KMS-11 (cell line): ENCODE data around the gene MAFG.

ENCODE experiments used
- H2AFZ ChIP-seq: fragments of 200-600 bp; sonication (generic); 2 replicates; pipeline ENCODE4 v1.6.1; 2016; ENCODE audit warnings: antibody characterized with exemption, mixed run types, low read depth
- H3K27ac ChIP-seq: fragments of 200-600 bp; sonication (generic); 2 replicates; pipeline ENCODE4 v1.6.1; 2016; ENCODE audit warnings: mild to moderate bottlenecking, mixed run types
- H3K27me3 ChIP-seq: fragments of 200-600 bp; sonication (generic); 2 replicates; pipeline ENCODE4 v1.6.1; 2017; ENCODE audit warnings: mild to moderate bottlenecking, low read depth, mixed run types, moderate library complexity; ENCODE audit not compliant: insufficient read depth
- H3K36me3 ChIP-seq: fragments of 200-600 bp; sonication (generic); 2 replicates; pipeline ENCODE4 v1.6.1; 2017; ENCODE audit warnings: mild to moderate bottlenecking, mixed run types; ENCODE audit not compliant: insufficient read depth
- H3K4me1 ChIP-seq: fragments of 200-600 bp; sonication (generic); 2 replicates; pipeline ENCODE4 v1.6.1; 2016; ENCODE audit warnings: mild to moderate bottlenecking, low read depth, mixed run types; ENCODE audit not compliant: poor library complexity, severe bottlenecking
- H3K4me2 ChIP-seq: fragments of 200-600 bp; sonication (generic); 2 replicates; pipeline ENCODE4 v1.7.0; 2016; ENCODE audit warnings: mild to moderate bottlenecking, mixed run types
- H3K4me3 ChIP-seq: fragments of 200-600 bp; sonication (generic); IDR thresholded peaks from 2 replicates; pipeline ENCODE4 v1.6.1; 2017; ENCODE audit warnings: low read depth, low read length, mixed read lengths; ENCODE audit not compliant: insufficient read depth
- H3K79me2 ChIP-seq: fragments of 200-600 bp; sonication (generic); 2 replicates; pipeline ENCODE4 v1.6.1; 2016; ENCODE audit warnings: low read depth, mixed run types; ENCODE audit not compliant: insufficient read depth
- H3K9ac ChIP-seq: fragments of 200-600 bp; sonication (generic); 2 replicates; pipeline ENCODE4 v1.6.1; 2016; ENCODE audit warnings: mild to moderate bottlenecking, mixed run types
- H4K20me1 ChIP-seq: fragments of 200-600 bp; sonication (generic); 2 replicates; pipeline ENCODE4 v1.6.1; 2016; ENCODE audit warnings: mild to moderate bottlenecking, mixed run types; ENCODE audit not compliant: insufficient read depth
- TF ChIP-seq, protein P1 (sequence below): fragments of 200-600 bp; sonication (generic); conservative IDR thresholded peaks from 2 replicates; pipeline ENCODE4 v1.6.1; 2017; ENCODE audit warnings: low read depth, mild to moderate bottlenecking, antibody characterized with exemption, low read length, moderate library complexity, mixed read lengths

Gene MAFG

DNA sequence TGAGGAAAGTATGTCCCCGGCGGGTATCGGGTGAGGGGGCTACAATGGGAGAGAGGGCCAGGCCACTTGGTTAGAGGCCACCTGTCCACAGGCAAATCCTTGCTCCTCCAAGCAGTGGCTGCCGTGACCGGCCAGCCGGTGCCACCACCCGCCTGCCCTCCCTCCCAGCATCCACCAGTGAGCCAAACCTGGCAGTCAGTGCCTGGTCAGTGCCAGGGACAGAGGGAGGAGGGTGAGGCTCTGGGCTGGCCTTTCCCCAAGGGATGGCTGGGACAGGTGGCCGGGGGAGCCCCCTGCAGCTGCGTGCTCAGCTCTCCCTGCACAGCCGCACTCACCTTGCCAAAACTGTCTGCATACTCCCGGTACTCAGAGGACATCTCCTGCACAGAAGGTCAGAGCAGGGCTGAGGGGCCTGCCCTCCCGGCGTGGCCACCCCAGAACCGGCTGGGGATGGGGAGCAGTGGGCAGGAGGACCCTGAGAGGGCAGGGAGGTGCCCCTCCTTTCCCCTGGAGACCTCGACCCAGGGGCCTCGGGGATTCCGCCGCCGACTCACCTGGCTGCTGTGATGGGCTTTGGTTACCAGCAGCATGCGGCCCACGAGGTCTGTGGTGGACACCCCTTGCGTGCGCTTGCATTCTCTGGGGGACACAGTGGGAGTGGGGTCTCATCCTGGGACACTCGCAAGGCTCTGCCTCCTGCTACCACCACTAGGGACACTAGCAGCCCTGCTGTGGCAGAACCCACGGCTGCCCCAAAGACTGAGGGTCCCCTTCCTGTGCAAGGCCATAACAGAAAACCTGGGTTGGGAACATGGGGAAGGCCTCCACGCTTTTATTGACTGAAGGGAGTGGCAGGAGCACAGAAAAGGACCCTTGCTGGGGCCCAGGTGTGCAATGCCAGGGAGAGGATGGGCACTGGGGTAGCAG lies 20.1 kb downstream of the MAFG start:
- no peak overlapping the region for H3K9ac ChIP-seq
- no peak overlapping the region for H3K4me2 ChIP-seq
- peaks cover 17% of the 10 kb centered on the region for H3K4me1 ChIP-seq
- no peaks in the 10 kb centered on the region for H3K79me2 ChIP-seq
- no peak overlapping the region for H3K27ac ChIP-seq
- no peaks in the 10 kb centered on the region for H3K27me3 ChIP-seq
- TF ChIP-seq, protein P1, sequence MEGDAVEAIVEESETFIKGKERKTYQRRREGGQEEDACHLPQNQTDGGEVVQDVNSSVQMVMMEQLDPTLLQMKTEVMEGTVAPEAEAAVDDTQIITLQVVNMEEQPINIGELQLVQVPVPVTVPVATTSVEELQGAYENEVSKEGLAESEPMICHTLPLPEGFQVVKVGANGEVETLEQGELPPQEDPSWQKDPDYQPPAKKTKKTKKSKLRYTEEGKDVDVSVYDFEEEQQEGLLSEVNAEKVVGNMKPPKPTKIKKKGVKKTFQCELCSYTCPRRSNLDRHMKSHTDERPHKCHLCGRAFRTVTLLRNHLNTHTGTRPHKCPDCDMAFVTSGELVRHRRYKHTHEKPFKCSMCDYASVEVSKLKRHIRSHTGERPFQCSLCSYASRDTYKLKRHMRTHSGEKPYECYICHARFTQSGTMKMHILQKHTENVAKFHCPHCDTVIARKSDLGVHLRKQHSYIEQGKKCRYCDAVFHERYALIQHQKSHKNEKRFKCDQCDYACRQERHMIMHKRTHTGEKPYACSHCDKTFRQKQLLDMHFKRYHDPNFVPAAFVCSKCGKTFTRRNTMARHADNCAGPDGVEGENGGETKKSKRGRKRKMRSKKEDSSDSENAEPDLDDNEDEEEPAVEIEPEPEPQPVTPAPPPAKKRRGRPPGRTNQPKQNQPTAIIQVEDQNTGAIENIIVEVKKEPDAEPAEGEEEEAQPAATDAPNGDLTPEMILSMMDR = no peak
- H3K36me3 ChIP-seq = no peaks in the 10 kb centered on the region
- no peak overlapping the region for H2AFZ ChIP-seq
- H4K20me1 ChIP-seq = no peaks in the 10 kb centered on the region
- no peak overlapping the region for H3K4me3 ChIP-seq

DNA sequence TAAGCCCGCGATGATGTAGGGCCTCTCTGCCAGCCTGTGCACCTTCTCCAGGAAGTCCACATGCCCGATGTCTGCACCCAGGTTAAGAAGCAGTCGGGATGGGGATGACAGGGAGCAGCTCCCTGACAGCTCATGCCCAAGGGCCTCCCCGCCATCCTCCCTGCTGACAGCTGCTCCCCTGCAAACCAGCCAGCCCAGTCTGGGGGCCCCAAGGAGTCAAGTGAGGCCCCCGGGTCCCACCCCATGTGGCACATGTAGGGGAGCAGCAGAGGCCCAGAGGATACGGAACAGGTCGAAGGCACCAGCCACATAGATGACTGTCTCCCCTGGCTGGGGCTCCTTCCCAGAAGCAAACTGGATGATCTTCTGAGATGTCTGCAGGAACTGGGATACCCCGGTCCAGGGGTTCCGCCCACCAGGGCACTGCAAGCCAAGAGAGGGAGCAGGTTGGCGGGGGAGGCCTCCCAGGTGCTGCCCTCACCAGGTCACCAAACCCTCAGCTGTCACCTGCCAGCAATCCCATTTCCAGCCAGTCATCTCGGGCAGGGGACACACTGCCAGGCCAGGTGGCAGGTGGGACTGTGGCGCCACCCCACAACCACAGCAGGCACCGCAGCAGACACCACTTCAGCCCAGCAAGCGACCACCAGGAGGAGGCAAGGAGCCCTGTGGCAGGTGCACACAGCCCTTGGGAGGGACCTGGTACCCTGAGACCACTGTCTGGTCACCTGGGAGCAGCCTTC lies 20.9 kb downstream of the MAFG start:
- H3K4me2 ChIP-seq = no peak overlapping the region
- peaks cover 14% of the 10 kb centered on the region for H3K4me1 ChIP-seq
- no peaks in the 10 kb centered on the region for H3K36me3 ChIP-seq
- no peaks in the 10 kb centered on the region for H3K27me3 ChIP-seq
- H3K79me2 ChIP-seq = no peaks in the 10 kb centered on the region
- no peak overlapping the region for H2AFZ ChIP-seq
- no peak overlapping the region for H3K4me3 ChIP-seq
- TF ChIP-seq, protein P1 = 0 out of 2 replicates have a peak, but pooled peaks have one; percentile 18
- H3K9ac ChIP-seq = no peak overlapping the region
- no peaks in the 10 kb centered on the region for H4K20me1 ChIP-seq
- H3K27ac ChIP-seq = no peak overlapping the region

DNA sequence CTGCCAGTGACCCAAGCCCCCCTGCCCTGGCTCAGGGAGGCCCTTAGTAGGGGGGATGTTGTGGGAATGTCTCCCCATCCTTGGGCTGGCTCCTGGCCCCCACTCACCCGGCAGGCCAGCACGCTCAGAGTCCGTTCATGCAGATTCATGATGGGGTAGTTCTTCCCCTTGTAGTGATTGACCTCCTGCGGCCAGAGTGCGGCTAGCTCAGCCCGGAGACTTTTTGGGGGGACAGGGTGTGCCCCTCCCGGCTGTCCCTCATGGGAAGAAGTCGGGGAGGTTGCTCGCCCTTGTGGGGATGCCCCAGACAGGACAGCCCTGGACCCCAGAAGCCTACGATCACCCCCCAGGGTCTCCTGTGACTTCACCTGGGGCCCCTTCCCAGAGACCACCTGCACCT lies 21.5 kb downstream of the MAFG start:
- Histone ChIP-seq H4K20me1 (no peaks in the 10 kb centered on the region), H3K27me3 (no peaks in the 10 kb centered on the region), H3K4me2 (no peak overlapping the region), H3K9ac (no peak overlapping the region), H3K4me3 (no peak overlapping the region), H3K36me3 (no peaks in the 10 kb centered on the region), H3K4me1 (peaks cover 13% of the 10 kb centered on the region), H3K79me2 (no peaks in the 10 kb centered on the region), H3K27ac (no peak overlapping the region), H2AFZ (no peak overlapping the region)
- TF ChIP-seq, protein P1 = no peak

DNA sequence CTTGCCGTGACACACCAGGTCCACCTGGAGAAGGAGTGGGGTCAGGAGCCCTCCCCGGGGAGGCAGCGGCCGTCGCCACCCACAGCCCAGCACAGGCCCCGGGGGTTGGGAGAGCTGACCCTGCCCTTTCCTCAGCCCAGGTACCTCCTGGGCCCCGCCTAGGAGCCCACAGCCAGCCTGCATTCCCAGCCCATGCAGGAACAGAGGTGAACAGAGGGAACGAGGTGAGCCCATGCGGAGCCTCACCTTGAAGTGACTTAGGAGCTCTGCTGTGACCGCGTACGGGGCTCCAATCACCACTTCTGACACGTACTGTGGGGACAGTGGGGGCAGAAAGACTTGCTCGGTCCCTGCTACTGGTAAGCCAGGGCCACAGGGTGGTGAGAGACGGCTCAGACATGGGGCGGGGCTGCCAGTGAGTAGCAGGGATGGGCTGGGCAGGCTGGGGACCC lies 22.1 kb downstream of the MAFG start:
- Histone ChIP-seq H2AFZ (no peak overlapping the region), H3K4me2 (no peak overlapping the region), H3K79me2 (no peaks in the 10 kb centered on the region), H3K27me3 (no peaks in the 10 kb centered on the region), H4K20me1 (no peaks in the 10 kb centered on the region), H3K9ac (no peak overlapping the region), H3K27ac (no peak overlapping the region), H3K36me3 (no peaks in the 10 kb centered on the region), H3K4me1 (peaks cover 11% of the 10 kb centered on the region), H3K4me3 (no peak overlapping the region)
- TF ChIP-seq, protein P1 = no peak
